ENCODE results near the gene BAG1.

DNA sequence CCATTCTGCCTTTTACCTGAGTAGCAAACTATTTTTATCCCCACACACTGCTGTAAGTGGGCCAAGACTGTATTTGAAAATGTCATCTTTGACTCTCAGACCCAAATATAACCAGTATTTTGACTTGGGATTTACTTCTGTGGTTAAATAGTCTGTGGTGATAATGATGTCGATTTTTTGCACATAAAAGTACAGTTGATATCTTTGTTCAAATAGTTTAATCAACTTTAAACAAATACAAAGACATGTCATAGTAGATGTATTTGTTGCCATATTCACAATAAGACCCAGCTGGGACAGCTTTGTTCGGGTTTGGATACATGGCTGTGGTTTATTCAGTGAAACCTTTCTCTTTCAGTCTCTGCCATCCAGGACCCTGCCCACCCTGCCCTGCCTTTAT lies 46.2 kb upstream of the BAG1 start:
- TF ChIP-seq, protein P1, sequence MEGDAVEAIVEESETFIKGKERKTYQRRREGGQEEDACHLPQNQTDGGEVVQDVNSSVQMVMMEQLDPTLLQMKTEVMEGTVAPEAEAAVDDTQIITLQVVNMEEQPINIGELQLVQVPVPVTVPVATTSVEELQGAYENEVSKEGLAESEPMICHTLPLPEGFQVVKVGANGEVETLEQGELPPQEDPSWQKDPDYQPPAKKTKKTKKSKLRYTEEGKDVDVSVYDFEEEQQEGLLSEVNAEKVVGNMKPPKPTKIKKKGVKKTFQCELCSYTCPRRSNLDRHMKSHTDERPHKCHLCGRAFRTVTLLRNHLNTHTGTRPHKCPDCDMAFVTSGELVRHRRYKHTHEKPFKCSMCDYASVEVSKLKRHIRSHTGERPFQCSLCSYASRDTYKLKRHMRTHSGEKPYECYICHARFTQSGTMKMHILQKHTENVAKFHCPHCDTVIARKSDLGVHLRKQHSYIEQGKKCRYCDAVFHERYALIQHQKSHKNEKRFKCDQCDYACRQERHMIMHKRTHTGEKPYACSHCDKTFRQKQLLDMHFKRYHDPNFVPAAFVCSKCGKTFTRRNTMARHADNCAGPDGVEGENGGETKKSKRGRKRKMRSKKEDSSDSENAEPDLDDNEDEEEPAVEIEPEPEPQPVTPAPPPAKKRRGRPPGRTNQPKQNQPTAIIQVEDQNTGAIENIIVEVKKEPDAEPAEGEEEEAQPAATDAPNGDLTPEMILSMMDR (IDR thresholded peaks at IDR 0.05), result no peak
- TF ChIP-seq POLR2AphosphoS5 (IDR thresholded peaks at IDR 0.05), result no peak
